ENCODE results near the gene TBC1D4.

Gene TBC1D4, protein sequence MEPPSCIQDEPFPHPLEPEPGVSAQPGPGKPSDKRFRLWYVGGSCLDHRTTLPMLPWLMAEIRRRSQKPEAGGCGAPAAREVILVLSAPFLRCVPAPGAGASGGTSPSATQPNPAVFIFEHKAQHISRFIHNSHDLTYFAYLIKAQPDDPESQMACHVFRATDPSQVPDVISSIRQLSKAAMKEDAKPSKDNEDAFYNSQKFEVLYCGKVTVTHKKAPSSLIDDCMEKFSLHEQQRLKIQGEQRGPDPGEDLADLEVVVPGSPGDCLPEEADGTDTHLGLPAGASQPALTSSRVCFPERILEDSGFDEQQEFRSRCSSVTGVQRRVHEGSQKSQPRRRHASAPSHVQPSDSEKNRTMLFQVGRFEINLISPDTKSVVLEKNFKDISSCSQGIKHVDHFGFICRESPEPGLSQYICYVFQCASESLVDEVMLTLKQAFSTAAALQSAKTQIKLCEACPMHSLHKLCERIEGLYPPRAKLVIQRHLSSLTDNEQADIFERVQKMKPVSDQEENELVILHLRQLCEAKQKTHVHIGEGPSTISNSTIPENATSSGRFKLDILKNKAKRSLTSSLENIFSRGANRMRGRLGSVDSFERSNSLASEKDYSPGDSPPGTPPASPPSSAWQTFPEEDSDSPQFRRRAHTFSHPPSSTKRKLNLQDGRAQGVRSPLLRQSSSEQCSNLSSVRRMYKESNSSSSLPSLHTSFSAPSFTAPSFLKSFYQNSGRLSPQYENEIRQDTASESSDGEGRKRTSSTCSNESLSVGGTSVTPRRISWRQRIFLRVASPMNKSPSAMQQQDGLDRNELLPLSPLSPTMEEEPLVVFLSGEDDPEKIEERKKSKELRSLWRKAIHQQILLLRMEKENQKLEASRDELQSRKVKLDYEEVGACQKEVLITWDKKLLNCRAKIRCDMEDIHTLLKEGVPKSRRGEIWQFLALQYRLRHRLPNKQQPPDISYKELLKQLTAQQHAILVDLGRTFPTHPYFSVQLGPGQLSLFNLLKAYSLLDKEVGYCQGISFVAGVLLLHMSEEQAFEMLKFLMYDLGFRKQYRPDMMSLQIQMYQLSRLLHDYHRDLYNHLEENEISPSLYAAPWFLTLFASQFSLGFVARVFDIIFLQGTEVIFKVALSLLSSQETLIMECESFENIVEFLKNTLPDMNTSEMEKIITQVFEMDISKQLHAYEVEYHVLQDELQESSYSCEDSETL (N-terminal part only)

DNA sequence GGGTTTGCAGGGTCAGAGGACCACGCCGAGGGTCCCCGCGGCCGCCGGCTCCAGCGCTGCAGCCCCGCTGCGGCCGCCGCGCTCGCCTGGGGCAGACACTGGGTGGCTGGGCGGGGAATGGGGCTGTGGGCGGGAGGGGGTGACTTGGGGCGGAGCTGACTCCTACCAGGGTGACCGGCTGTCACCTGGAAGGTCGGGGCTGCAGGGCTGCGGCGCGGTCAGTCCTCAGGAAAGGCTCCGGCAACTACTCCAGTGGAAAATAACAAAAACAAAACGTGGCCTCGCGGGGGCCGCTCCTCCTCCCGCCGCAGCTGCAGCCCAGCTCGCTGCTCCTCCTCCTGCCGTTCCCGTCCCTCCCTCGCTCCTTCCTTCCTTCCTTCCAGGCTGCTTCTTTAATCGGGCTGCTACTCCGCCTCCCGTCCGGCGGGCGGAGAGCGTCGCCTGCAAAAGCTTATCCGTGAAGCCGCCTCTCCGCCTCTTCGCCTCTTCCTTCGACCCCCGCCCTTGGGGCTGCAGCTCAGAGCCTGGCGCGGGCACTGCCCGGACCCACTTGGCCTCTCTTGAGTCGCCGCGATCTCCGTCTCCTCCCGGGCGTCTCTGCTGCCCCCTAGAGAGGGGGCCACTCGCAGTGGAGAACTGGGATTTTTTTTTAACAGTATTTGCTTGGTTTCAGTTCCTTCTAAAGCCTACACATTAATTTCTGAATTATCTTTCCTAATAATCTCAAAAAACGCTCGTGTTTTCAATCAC lies at the start of gene TBC1D4:
TSS of gene TBC1D4 (minus strand) at position 100 of the 750 bp plus-strand sequence. CDS start 402 bp downstream, outside the sequence.
- TF ChIP-seq, protein P1, sequence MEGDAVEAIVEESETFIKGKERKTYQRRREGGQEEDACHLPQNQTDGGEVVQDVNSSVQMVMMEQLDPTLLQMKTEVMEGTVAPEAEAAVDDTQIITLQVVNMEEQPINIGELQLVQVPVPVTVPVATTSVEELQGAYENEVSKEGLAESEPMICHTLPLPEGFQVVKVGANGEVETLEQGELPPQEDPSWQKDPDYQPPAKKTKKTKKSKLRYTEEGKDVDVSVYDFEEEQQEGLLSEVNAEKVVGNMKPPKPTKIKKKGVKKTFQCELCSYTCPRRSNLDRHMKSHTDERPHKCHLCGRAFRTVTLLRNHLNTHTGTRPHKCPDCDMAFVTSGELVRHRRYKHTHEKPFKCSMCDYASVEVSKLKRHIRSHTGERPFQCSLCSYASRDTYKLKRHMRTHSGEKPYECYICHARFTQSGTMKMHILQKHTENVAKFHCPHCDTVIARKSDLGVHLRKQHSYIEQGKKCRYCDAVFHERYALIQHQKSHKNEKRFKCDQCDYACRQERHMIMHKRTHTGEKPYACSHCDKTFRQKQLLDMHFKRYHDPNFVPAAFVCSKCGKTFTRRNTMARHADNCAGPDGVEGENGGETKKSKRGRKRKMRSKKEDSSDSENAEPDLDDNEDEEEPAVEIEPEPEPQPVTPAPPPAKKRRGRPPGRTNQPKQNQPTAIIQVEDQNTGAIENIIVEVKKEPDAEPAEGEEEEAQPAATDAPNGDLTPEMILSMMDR (IDR thresholded peaks at IDR 0.05; ENCODE audit: control insufficient read depth, extremely low read depth, insufficient read depth), result peak; percentile 56
- peak; percentile 83 for DNase-seq (ENCODE audit: low read depth)
- H3K4me3 ChIP-seq (ENCODE audit: low read depth, low read length), result peak within 1 kb of the TSS; percentile 70

DNA sequence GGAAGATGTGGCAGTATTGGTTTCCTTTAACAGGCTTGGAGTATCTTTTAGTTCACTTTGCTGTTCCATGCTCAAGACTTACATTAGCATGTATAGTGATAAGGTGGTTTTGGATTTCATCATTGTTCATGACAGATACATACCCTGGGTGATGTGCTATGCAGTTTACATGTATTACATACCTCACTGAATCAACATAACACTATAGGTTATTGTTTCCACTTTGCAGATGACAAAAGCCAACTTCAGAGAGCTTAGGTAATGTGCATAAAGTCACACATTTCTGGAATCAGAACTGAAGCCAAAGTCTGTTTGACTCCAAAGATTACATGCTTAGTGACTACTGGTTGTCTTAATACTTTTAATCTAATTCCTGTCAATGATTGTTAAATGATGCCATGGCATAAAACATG lies 48.6 kb upstream of the TBC1D4 start:
- TF ChIP-seq, protein P1 (IDR thresholded peaks at IDR 0.05; ENCODE audit: control insufficient read depth, extremely low read depth, insufficient read depth), result no peak
- no peak for DNase-seq (ENCODE audit: low read depth)
- no peak overlapping the region for H3K4me3 ChIP-seq (ENCODE audit: low read depth, low read length)

DNA sequence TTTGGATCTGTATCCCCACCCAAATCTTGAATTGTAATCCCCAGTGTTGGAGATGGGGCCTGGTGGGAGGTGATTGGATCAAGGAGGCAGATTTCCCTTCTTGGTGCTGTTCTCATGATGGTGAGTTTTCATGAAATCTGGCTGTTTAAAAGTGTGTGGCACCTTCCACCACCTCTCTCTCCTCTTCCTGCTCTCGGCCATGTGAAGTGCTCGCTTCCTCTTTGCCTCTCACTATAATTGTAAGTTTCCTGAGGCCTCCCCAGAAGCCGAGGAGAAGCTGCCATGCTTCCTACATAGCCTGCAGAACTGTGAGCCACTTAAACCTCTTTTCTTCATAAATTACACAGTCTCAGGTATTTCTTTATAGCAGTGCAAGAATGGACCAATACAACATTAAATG lies 40.0 kb upstream of the TBC1D4 start:
- H3K4me3 ChIP-seq (ENCODE audit: low read depth, low read length), result no peak overlapping the region
- TF ChIP-seq, protein P1 (IDR thresholded peaks at IDR 0.05; ENCODE audit: control insufficient read depth, extremely low read depth, insufficient read depth), result no peak
- no peak for DNase-seq (ENCODE audit: low read depth)

DNA sequence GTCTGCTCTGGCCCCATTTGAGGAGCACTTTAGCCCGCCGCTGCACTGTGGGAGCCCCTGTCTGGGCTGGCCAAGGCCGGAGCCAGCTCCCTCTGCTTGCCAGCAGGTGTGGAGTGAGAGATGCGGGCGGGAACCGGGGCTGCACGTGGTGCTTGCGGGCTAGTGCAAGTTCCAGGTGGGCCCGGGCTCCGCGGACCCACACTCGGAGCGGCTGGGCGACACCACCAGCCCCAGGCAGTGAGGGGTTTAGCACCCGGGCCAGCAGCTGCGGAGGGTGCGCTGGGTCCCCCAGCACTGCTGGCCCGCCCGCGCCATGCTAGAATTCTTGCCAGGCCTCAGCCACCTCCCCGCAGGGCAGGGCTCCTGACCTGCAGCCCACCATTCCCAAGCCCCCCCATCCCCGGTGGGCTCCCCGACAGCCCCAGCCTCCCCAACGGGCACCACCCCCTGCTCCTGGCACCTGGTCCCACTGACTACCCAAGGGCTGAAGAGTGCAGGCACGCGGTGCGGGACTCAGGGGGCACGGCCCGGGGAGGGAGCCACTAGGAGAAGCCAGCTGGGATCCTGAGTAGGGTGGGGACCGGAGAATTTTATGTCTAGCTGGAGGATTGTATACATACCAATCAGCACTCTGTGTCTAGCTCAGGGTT lies 36.6 kb upstream of the TBC1D4 start:
- TF ChIP-seq, protein P1 (IDR thresholded peaks at IDR 0.05; ENCODE audit: control insufficient read depth, extremely low read depth, insufficient read depth), result no peak
- DNase-seq (ENCODE audit: low read depth), result no peak
- H3K4me3 ChIP-seq (ENCODE audit: low read depth, low read length), result no peak overlapping the region

DNA sequence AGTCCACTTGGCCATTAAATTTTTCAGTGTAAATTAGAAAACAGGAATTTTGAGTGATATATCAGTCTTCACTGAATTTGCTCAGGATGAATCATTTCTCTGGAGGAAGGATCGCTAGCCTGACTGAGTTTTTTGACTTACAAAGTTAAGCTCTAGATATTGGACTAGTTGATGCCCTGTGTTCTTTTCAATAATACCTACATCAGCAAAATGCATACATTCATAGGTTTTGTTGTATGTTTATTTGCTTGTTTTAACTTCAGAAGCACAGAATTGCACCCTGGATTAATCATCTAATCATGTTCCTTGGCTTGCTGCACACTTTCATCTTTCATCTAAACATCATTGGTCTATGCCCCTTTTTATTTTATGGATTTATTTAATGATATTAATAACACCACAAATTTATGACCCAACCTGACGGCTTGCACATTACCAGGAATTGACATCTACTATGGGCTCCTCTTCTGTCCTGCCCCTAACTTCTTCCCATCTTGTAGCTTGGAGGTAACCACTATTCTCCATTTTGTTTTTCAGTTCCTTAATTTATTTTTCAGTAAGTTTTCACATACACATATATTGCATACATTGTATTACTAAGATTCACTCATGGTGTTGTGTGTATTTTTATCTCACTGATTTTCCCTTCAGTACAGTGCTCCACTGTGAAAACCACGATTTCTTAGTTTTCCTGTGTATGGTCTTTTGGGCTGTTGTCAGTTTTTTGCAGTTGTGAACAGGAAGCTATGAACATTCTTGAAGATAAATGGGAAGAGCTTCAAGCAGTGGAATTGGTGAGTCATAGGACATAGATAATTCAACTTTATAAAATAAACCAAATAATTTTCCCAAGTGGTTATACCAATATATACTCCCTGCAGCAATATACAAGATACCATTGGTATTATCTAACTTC lies 32.4 kb upstream of the TBC1D4 start:
- no peak overlapping the region for H3K4me3 ChIP-seq (ENCODE audit: low read depth, low read length)
- TF ChIP-seq, protein P1 (IDR thresholded peaks at IDR 0.05; ENCODE audit: control insufficient read depth, extremely low read depth, insufficient read depth), result no peak
- DNase-seq (ENCODE audit: low read depth), result no peak

All from LNCaP clone FGC (cell line).